B cell (primary cell): ENCODE measurements around the gene CDADC1.

Source experiments
- CTCF ChIP-seq: fragments of 200-600 bp; IDR thresholded peaks from one replicate; pipeline ENCODE4 v1.8.0; 2022; ENCODE audit warnings: antibody characterized with exemption, mild to moderate bottlenecking
- EZH2 ChIP-seq: IDR thresholded peaks from 2 replicates; pipeline ENCODE4 v1.6.1; 2012; ENCODE audit warnings: borderline replicate concordance, low read depth, mild to moderate bottlenecking, moderate library complexity, low read length; ENCODE audit not compliant: insufficient read depth, poor library complexity, severe bottlenecking

GRCh38 chr13:49326222-49326917, 78.6 kb downstream of the CDADC1 start:
- TF ChIP-seq CTCF (no peak), EZH2 (no peak)
